Measurements from ENCODE around the gene SH3YL1.

- TF ChIP-seq ELK1 (IDR thresholded peaks at IDR 0.05; ENCODE audit: borderline replicate concordance, low read depth, low read length) = no peak
- no peak for TF ChIP-seq MAZ (IDR thresholded peaks at IDR 0.05; ENCODE audit: borderline replicate concordance, low read depth, low read length)
- TF ChIP-seq CEBPB (IDR thresholded peaks at IDR 0.05; ENCODE audit: low read depth, low read length) = no peak
- no peak for TF ChIP-seq CTCF (conservative IDR thresholded peaks at IDR 0.05; ENCODE audit: low read depth, low read length)
- no peak for TF ChIP-seq RFX5 (IDR thresholded peaks at IDR 0.05; ENCODE audit: low read depth, low read length)
- no peak for TF ChIP-seq SMC3 (IDR thresholded peaks at IDR 0.05; ENCODE audit: low read depth, low read length)
- TF ChIP-seq POLR2A (IDR thresholded peaks at IDR 0.05; ENCODE audit: low read depth, low read length) = no peak
- TF ChIP-seq BHLHE40 (IDR thresholded peaks at IDR 0.05; ENCODE audit: low read depth, low read length) = no peak
- TF ChIP-seq FOS (IDR thresholded peaks at IDR 0.05; ENCODE audit: low read depth, low read length) = no peak
- TF ChIP-seq RAD21 (IDR thresholded peaks at IDR 0.05; ENCODE audit: low read length) = no peak
Measured at GRCh38 chr2:238869-239268, 25.0 kb downstream of the SH3YL1 start.

Measured in IMR-90 (cell line).